ENCODE results near the gene SLC29A1.

Gene SLC29A1

DNA sequence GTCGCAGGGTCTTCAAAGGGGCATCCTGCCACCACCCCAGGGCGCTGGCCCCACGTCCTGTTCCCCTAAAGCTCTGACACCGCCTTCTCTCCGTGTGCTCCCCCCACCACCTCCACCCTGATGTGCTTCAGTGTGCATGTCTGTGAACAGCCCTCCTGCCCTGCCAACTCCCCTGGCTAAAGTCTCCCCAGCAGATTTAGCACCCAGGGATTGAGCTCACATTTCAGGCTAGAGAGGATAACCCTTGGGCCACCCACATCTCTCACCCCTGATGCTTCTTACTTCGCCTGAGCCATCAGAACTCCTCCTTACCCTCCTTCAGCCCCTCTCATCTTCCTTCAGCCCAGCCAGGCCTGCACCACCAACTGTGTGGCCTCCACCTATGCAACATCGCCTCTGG lies 54.4 kb downstream of the SLC29A1 start:
- TF ChIP-seq, protein P1, sequence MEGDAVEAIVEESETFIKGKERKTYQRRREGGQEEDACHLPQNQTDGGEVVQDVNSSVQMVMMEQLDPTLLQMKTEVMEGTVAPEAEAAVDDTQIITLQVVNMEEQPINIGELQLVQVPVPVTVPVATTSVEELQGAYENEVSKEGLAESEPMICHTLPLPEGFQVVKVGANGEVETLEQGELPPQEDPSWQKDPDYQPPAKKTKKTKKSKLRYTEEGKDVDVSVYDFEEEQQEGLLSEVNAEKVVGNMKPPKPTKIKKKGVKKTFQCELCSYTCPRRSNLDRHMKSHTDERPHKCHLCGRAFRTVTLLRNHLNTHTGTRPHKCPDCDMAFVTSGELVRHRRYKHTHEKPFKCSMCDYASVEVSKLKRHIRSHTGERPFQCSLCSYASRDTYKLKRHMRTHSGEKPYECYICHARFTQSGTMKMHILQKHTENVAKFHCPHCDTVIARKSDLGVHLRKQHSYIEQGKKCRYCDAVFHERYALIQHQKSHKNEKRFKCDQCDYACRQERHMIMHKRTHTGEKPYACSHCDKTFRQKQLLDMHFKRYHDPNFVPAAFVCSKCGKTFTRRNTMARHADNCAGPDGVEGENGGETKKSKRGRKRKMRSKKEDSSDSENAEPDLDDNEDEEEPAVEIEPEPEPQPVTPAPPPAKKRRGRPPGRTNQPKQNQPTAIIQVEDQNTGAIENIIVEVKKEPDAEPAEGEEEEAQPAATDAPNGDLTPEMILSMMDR (IDR thresholded peaks at IDR 0.05; ENCODE audit: poor library complexity, severe bottlenecking) = no peak
- Histone ChIP-seq H3K4me3 (ENCODE audit: severe bottlenecking) (no peak overlapping the region), H3K9me3 (ENCODE audit: severe bottlenecking) (no peaks in the 10 kb centered on the region), H3K36me3 (ENCODE audit: low read depth) (no peaks in the 10 kb centered on the region), H3K27me3 (ENCODE audit: insufficient read depth, poor library complexity, severe bottlenecking) (peaks cover 18% of the 10 kb centered on the region), H3K4me1 (ENCODE audit: insufficient read depth, poor library complexity, severe bottlenecking) (no peaks in the 10 kb centered on the region), H3K27ac (ENCODE audit: poor library complexity, severe bottlenecking) (no peak overlapping the region)
- ATAC-seq (ENCODE audit: low read depth) = no peak
- DNase-seq (ENCODE audit: low spot score) = no peak

DNA sequence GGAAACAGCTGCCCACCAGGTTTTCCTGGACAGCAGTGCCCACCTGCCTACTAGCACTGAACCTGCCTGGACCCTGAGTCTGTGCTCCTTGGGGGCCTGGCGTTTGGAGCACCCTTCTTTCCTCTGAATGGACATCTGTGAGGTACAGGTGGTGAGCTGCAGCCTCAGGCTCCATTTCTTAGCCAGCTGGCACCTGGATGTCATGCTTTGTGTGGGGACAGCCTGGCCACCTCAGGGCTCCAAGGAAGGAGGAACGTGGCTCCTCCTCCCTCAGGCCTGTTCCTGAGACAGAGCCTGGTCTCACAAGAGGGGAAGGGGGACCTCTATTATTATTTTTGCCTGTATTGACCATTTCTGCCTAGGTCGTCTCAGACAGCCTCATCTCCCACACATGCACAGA lies 54.9 kb downstream of the SLC29A1 start:
- peaks cover 18% of the 10 kb centered on the region for H3K27me3 ChIP-seq (ENCODE audit: insufficient read depth, poor library complexity, severe bottlenecking)
- no peak for ATAC-seq (ENCODE audit: low read depth)
- H3K9me3 ChIP-seq (ENCODE audit: severe bottlenecking) = no peaks in the 10 kb centered on the region
- no peak overlapping the region for H3K4me3 ChIP-seq (ENCODE audit: severe bottlenecking)
- no peak for DNase-seq (ENCODE audit: low spot score)
- no peak overlapping the region for H3K27ac ChIP-seq (ENCODE audit: poor library complexity, severe bottlenecking)
- H3K36me3 ChIP-seq (ENCODE audit: low read depth) = no peaks in the 10 kb centered on the region
- H3K4me1 ChIP-seq (ENCODE audit: insufficient read depth, poor library complexity, severe bottlenecking) = no peaks in the 10 kb centered on the region
- TF ChIP-seq, protein P1 (IDR thresholded peaks at IDR 0.05; ENCODE audit: poor library complexity, severe bottlenecking) = no peak

DNA sequence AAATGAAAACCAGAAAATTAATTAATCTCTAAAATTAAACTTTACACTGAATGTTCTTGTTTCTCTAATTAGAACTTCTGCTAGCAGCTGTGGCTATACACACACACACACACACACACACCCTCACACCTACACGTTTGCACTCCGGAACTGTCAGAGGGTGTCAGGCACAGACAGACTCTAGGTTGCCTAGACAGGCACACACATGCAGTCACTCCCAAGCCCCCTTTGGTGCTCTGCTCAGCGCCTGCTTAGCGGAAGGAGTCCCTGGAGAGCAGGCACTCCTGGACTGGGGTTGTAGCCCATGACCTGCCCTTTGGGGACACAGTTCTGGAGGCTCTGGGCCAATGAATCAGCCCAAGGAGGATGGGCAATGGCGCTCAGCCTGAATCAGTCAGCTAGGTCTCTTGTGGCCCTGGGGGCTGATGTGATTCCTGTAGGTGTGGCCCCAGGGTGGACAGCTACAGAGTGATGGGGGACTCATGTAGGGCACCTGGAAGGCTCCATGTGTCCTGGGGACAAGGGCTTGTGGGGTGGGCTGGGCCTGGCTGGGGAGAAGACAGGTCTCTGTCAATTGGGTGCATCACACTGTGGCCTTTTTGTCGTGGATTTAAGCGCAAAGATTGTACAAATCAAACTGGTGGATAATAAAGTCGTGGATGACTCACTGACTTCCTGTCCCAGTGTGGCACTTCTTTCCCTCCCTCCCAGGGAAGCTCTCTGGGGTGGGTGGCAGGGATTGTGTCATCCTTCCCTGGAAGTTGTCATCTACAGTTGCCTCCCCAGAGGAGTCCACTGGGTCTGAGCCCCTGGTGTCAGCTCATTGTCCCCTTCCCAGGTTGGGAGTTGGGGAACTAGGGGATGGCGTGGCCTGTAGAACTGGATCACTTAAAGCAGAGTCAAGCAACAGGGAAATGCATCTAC lies 55.6 kb downstream of the SLC29A1 start:
- no peaks in the 10 kb centered on the region for H3K4me1 ChIP-seq (ENCODE audit: insufficient read depth, poor library complexity, severe bottlenecking)
- DNase-seq (ENCODE audit: low spot score) (no peak), ATAC-seq (ENCODE audit: low read depth) (no peak)
- no peak overlapping the region for H3K4me3 ChIP-seq (ENCODE audit: severe bottlenecking)
- H3K27ac ChIP-seq (ENCODE audit: poor library complexity, severe bottlenecking) = no peak overlapping the region
- TF ChIP-seq, protein P1 (IDR thresholded peaks at IDR 0.05; ENCODE audit: poor library complexity, severe bottlenecking) = no peak
- H3K36me3 ChIP-seq (ENCODE audit: low read depth) = no peaks in the 10 kb centered on the region
- peaks cover 18% of the 10 kb centered on the region for H3K27me3 ChIP-seq (ENCODE audit: insufficient read depth, poor library complexity, severe bottlenecking)
- H3K9me3 ChIP-seq (ENCODE audit: severe bottlenecking) = no peaks in the 10 kb centered on the region
